Liver (tissue), 3 donors: ENCODE measurements around the gene MTF1.

ENCODE experiments used
- CTCF ChIP-seq: fragments of 150-350 bp; IDR thresholded peaks from 2 replicates; pipeline ENCODE4 v1.5.1; 2017; ENCODE audit warnings: improper control_type of control experiment, low read depth, low read length; ENCODE audit not compliant: missing input control
- EGR1 ChIP-seq, 2 donors: IDR thresholded peaks; 2 replicates each; pipeline ENCODE4 v1.6.1; 2016 to 2018; ENCODE audit warnings: antibody characterized with exemption in 2 of 2, low read depth in 2 of 2
- GABPA ChIP-seq, 2 donors: IDR thresholded peaks in 1 of 2; conservative IDR thresholded peaks in 1 of 2; 2 replicates each; pipeline ENCODE4 v1.6.1; 2016; ENCODE audit warnings: antibody characterized with exemption in 2 of 2, mild to moderate bottlenecking in 1 of 2, moderate library complexity in 1 of 2
- HNF4A ChIP-seq, 2 donors: conservative IDR thresholded peaks; 2 replicates each; pipeline ENCODE4 v1.6.1; 2016; ENCODE audit warnings: antibody characterized with exemption in 2 of 2, mild to moderate bottlenecking in 2 of 2
- HNF4G ChIP-seq: IDR thresholded peaks from 2 replicates; pipeline ENCODE4 v1.6.1; 2016; ENCODE audit warnings: antibody characterized with exemption
- JUND ChIP-seq, 2 donors: IDR thresholded peaks; 2 replicates each; pipeline ENCODE4 v1.6.1; 2016; ENCODE audit warnings: antibody characterized with exemption in 2 of 2
- NR2F2 ChIP-seq: IDR thresholded peaks from 2 replicates; pipeline ENCODE4 v1.6.1; 2016; ENCODE audit warnings: antibody characterized with exemption
- RAD21 ChIP-seq, 2 donors: IDR thresholded peaks; 2 replicates each; pipeline ENCODE4 v1.6.1; 2016; ENCODE audit warnings: antibody characterized with exemption in 2 of 2, mild to moderate bottlenecking in 2 of 2
- REST ChIP-seq: IDR thresholded peaks from 2 replicates; pipeline ENCODE4 v1.6.1; 2016; ENCODE audit warnings: antibody characterized with exemption, mild to moderate bottlenecking
- TAF1 ChIP-seq: conservative IDR thresholded peaks from 2 replicates; pipeline ENCODE4 v1.6.1; 2016; ENCODE audit warnings: antibody characterized with exemption, mild to moderate bottlenecking
- TF ChIP-seq, protein P1 (sequence below): IDR thresholded peaks from 2 replicates; pipeline ENCODE4 v1.6.1; 2016; ENCODE audit warnings: antibody characterized with exemption
- TF ChIP-seq, protein P2 (sequence below): IDR thresholded peaks from 2 replicates; pipeline ENCODE4 v1.6.1; 2016; ENCODE audit warnings: antibody characterized with exemption
- donor health status: healthy.
- donor health status: healthy.

DNA sequence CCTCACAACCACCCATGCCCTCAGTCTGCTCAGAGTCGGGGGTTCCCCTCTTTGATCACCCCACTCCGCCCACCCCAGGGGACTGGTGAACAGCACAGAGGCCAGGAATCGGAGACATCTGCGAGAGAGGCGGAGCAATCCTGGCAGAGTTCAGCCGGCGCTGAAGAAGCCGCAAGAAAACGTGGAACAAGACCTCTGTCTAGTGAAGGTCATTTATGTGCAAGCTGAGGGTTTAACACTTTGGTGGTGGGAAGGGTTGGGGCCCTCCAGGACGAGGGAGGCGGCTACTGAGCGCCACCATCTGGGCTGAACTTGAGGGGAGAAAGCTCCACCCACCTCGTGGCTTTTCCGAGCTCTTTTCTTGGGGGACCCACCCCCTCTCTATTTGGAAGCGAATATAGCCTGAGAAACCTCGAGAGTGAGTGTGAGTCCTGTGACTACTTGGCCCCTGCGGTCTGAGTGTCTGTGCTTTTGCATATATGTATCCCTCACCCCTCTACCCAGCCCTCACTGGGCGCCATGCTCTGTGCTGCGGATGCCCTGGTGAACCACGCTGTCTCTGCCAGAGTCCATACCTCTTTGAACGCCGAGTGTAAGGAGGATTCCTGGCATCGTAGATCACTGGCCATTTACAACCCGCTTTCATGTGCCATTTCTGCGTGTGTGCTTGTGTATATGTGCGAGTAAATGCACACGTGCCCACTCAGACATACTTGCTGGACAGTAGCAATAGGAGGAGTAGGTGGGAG, 93.3 kb downstream of the MTF1 start:
- TF ChIP-seq CTCF, result no peak
- no peak for TF ChIP-seq EGR1 (IDR thresholded peaks at IDR 0.05; ENCODE audit: low read depth in 2 of 2)
- no peak for TF ChIP-seq GABPA (IDR thresholded peaks at IDR 0.05 in 1 of 2, conservative IDR thresholded peaks at IDR 0.05 in 1 of 2)
- TF ChIP-seq REST, result no peak
- TF ChIP-seq, protein P1, sequence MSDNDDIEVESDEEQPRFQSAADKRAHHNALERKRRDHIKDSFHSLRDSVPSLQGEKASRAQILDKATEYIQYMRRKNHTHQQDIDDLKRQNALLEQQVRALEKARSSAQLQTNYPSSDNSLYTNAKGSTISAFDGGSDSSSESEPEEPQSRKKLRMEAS, result no peak
- TF ChIP-seq RAD21 (IDR thresholded peaks at IDR 0.05), result no peak
- no peak for TF ChIP-seq JUND (IDR thresholded peaks at IDR 0.05)
- no peak for TF ChIP-seq TAF1
- TF ChIP-seq HNF4G, result no peak
- TF ChIP-seq NR2F2, result no peak
- TF ChIP-seq, protein P2, sequence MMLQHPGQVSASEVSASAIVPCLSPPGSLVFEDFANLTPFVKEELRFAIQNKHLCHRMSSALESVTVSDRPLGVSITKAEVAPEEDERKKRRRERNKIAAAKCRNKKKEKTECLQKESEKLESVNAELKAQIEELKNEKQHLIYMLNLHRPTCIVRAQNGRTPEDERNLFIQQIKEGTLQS, result no peak
- TF ChIP-seq HNF4A (conservative IDR thresholded peaks at IDR 0.05), result no peak
